Activated CD4-positive, alpha-beta T cell treated with anti-CD3 and anti-CD28 coated beads for 1 hour (primary cell): ENCODE data around the gene LRFN2.

Experiments used
- DNase-seq: peaks from one replicate; pipeline ENCODE4 v3.0.0-alpha.2; 2020

Gene LRFN2

GRCh38 chr6:40425192-40425919 is 161.8 kb downstream of the LRFN2 start:
- DNase-seq: no peak

- no peak for DNase-seq
Observed at GRCh38 chr6:40422046-40422445, 165.1 kb downstream of the LRFN2 start.

GRCh38 chr6:40419946-40420728 is 167.0 kb downstream of the LRFN2 start:
- DNase-seq: no peak

- no peak for DNase-seq
Observed at GRCh38 chr6:40419377-40419776, 167.8 kb downstream of the LRFN2 start.

- no peak for DNase-seq
Observed at GRCh38 chr6:40417031-40417430, 170.1 kb downstream of the LRFN2 start.

GRCh38 chr6:40414617-40415016 is 172.5 kb downstream of the LRFN2 start:
- no peak for DNase-seq

GRCh38 chr6:40413239-40413638 is 173.9 kb downstream of the LRFN2 start:
- DNase-seq: no peak

GRCh38 chr6:40411881-40412280 is 175.3 kb downstream of the LRFN2 start:
- DNase-seq: no peak

GRCh38 chr6:40410821-40411220 is 176.3 kb downstream of the LRFN2 start:
- DNase-seq: no peak

- DNase-seq: no peak
Observed at GRCh38 chr6:40409716-40410397, 177.3 kb downstream of the LRFN2 start.

- no peak for DNase-seq
Observed at GRCh38 chr6:40408786-40409542, 178.2 kb downstream of the LRFN2 start.

- DNase-seq: no peak
Observed at GRCh38 chr6:40407239-40407638, 179.9 kb downstream of the LRFN2 start.

- no peak for DNase-seq
Observed at GRCh38 chr6:40406175-40406574, 181.0 kb downstream of the LRFN2 start.

GRCh38 chr6:40400738-40401137 is 186.4 kb downstream of the LRFN2 start:
- no peak for DNase-seq

GRCh38 chr6:40399888-40400457 is 187.2 kb downstream of the LRFN2 start:
- no peak for DNase-seq

- DNase-seq: no peak
Observed at GRCh38 chr6:40398810-40399477, 188.2 kb downstream of the LRFN2 start.

- no peak for DNase-seq
Observed at GRCh38 chr6:40398034-40398691, 189.0 kb downstream of the LRFN2 start.

GRCh38 chr6:40397287-40398033 is 189.7 kb downstream of the LRFN2 start:
- no peak for DNase-seq

- DNase-seq: no peak
Observed at GRCh38 chr6:40395698-40396076, 191.5 kb downstream of the LRFN2 start.

- no peak for DNase-seq
Observed at GRCh38 chr6:40395066-40395697, 192.0 kb downstream of the LRFN2 start.
